ENCODE data around the gene FGB. TPM values are rescaled to one million over a fixed set of nuclear protein-coding genes. Genes with fewer than 3 reads are reported as not detected.

Gene FGB
- 3.7 TPM for total RNA-seq

- Histone ChIP-seq H3K4me3 (ENCODE audit: low read length in 3 of 3) (no peak within 1 kb of the TSS), H3K9ac (ENCODE audit: low read depth in 1 of 3, low read length in 3 of 3) (no peak within 1 kb of the TSS), H3K9me3 (ENCODE audit: control insufficient read depth in 3 of 3, low read length in 3 of 3) (no peaks in the 10 kb centered on the region), H3K4me1 (ENCODE audit: control insufficient read depth in 3 of 3, insufficient read depth in 3 of 3, low read length in 3 of 3) (no peaks in the 10 kb centered on the region), H3K27ac (ENCODE audit: low read depth, low read length) (no peak within 1 kb of the TSS), H3K27me3 (ENCODE audit: control insufficient read depth in 3 of 3, insufficient read depth in 3 of 3, low read length in 3 of 3) (no peaks in the 10 kb centered on the region), H3K36me3 (ENCODE audit: control insufficient read depth in 3 of 3, insufficient read depth in 3 of 3, low read length in 3 of 3) (no peaks in the 10 kb centered on the region)
These were observed at the start of gene FGB for GRCh38 chr4:154562697-154563254. Gene FGB, plus strand, starts transcription at chr4:154563011. Its CDS starts 8 bp downstream, at chr4:154563019.

GRCh38 chr4:154516318-154517029 lies 46.3 kb upstream of the FGB start:
- H3K36me3 ChIP-seq (ENCODE audit: control insufficient read depth in 3 of 3, insufficient read depth in 3 of 3, low read length in 3 of 3): no peaks in the 10 kb centered on the region
- no peak overlapping the region for H3K27ac ChIP-seq (ENCODE audit: low read depth, low read length)
- no peak overlapping the region for H3K4me3 ChIP-seq (ENCODE audit: low read length in 3 of 3)
- no peaks in the 10 kb centered on the region for H3K9me3 ChIP-seq (ENCODE audit: control insufficient read depth in 3 of 3, low read length in 3 of 3)
- H3K9ac ChIP-seq (ENCODE audit: low read depth in 1 of 3, low read length in 3 of 3): no peak overlapping the region
- no peaks in the 10 kb centered on the region for H3K27me3 ChIP-seq (ENCODE audit: control insufficient read depth in 3 of 3, insufficient read depth in 3 of 3, low read length in 3 of 3)
- no peaks in the 10 kb centered on the region for H3K4me1 ChIP-seq (ENCODE audit: control insufficient read depth in 3 of 3, insufficient read depth in 3 of 3, low read length in 3 of 3)

- Histone ChIP-seq H3K36me3 (ENCODE audit: control insufficient read depth in 3 of 3, insufficient read depth in 3 of 3, low read length in 3 of 3) (no peaks in the 10 kb centered on the region), H3K4me3 (ENCODE audit: low read length in 3 of 3) (no peak overlapping the region), H3K4me1 (ENCODE audit: control insufficient read depth in 3 of 3, insufficient read depth in 3 of 3, low read length in 3 of 3) (no peaks in the 10 kb centered on the region), H3K27ac (ENCODE audit: low read depth, low read length) (no peak overlapping the region), H3K27me3 (ENCODE audit: control insufficient read depth in 3 of 3, insufficient read depth in 3 of 3, low read length in 3 of 3) (no peaks in the 10 kb centered on the region), H3K9ac (ENCODE audit: low read depth in 1 of 3, low read length in 3 of 3) (no peak overlapping the region), H3K9me3 (ENCODE audit: control insufficient read depth in 3 of 3, low read length in 3 of 3) (no peaks in the 10 kb centered on the region)
These were observed 45.2 kb upstream of the FGB start for GRCh38 chr4:154517591-154517990.

DNA sequence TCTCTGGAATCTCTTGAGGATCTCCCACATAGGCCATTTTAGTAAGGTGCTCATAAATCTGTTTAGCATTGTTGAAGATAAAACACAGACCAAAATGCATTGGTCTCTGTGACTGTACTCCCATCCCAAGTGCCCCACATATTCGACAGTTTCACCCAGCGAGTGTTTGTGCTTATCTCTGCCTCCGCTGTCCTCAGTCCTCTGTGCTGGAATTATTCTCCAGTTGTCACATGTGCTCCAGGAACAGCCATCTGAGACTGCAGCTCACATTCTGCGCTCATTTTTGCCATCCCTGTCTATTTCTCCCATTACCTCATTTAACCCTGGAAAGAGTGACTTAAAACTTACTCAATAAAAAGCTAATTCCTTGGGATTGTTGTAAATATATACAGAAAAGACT lies 43.6 kb upstream of the FGB start:
- no peak overlapping the region for H3K4me3 ChIP-seq (ENCODE audit: low read length in 3 of 3)
- no peak overlapping the region for H3K9ac ChIP-seq (ENCODE audit: low read depth in 1 of 3, low read length in 3 of 3)
- peaks cover 0 to 2% (median 0%) of the 10 kb centered on the region in 3 donors for H3K27me3 ChIP-seq (ENCODE audit: control insufficient read depth in 3 of 3, insufficient read depth in 3 of 3, low read length in 3 of 3)
- no peaks in the 10 kb centered on the region for H3K4me1 ChIP-seq (ENCODE audit: control insufficient read depth in 3 of 3, insufficient read depth in 3 of 3, low read length in 3 of 3)
- H3K36me3 ChIP-seq (ENCODE audit: control insufficient read depth in 3 of 3, insufficient read depth in 3 of 3, low read length in 3 of 3): no peaks in the 10 kb centered on the region
- H3K9me3 ChIP-seq (ENCODE audit: control insufficient read depth in 3 of 3, low read length in 3 of 3): no peaks in the 10 kb centered on the region
- no peak overlapping the region for H3K27ac ChIP-seq (ENCODE audit: low read depth, low read length)

GRCh38 chr4:154521607-154522006 lies 41.2 kb upstream of the FGB start:
- peaks cover 0 to 6% (median 5%) of the 10 kb centered on the region in 3 donors for H3K27me3 ChIP-seq (ENCODE audit: control insufficient read depth in 3 of 3, insufficient read depth in 3 of 3, low read length in 3 of 3)
- no peak overlapping the region for H3K9ac ChIP-seq (ENCODE audit: low read depth in 1 of 3, low read length in 3 of 3)
- no peaks in the 10 kb centered on the region for H3K4me1 ChIP-seq (ENCODE audit: control insufficient read depth in 3 of 3, insufficient read depth in 3 of 3, low read length in 3 of 3)
- H3K4me3 ChIP-seq (ENCODE audit: low read length in 3 of 3): no peak overlapping the region
- H3K36me3 ChIP-seq (ENCODE audit: control insufficient read depth in 3 of 3, insufficient read depth in 3 of 3, low read length in 3 of 3): no peaks in the 10 kb centered on the region
- H3K9me3 ChIP-seq (ENCODE audit: control insufficient read depth in 3 of 3, low read length in 3 of 3): no peaks in the 10 kb centered on the region
- H3K27ac ChIP-seq (ENCODE audit: low read depth, low read length): no peak overlapping the region

DNA sequence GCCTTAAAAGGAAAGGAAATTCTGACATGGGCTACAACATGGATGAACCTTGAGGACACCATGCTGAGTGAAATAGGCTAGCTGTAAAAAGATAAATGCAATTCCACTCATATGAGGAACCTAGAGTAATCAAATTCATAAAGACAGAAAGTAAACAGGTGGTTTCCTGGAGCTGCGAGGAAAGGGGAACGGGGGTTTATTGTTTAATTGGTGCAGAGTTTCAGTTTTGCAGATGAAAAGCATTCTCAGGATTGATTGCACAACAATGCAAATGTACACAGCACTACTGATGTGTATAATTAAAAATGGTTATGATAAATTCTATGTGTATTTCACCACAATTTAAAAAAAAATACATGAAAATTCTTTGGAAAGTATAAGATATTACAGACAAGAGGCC lies 36.7 kb upstream of the FGB start:
- no peak overlapping the region for H3K9ac ChIP-seq (ENCODE audit: low read depth in 1 of 3, low read length in 3 of 3)
- no peak overlapping the region for H3K27ac ChIP-seq (ENCODE audit: low read depth, low read length)
- no peaks in the 10 kb centered on the region for H3K4me1 ChIP-seq (ENCODE audit: control insufficient read depth in 3 of 3, insufficient read depth in 3 of 3, low read length in 3 of 3)
- H3K9me3 ChIP-seq (ENCODE audit: control insufficient read depth in 3 of 3, low read length in 3 of 3): no peaks in the 10 kb centered on the region
- H3K27me3 ChIP-seq (ENCODE audit: control insufficient read depth in 3 of 3, insufficient read depth in 3 of 3, low read length in 3 of 3): peaks cover 0 to 9% (median 5%) of the 10 kb centered on the region in 3 donors
- no peaks in the 10 kb centered on the region for H3K36me3 ChIP-seq (ENCODE audit: control insufficient read depth in 3 of 3, insufficient read depth in 3 of 3, low read length in 3 of 3)
- no peak overlapping the region for H3K4me3 ChIP-seq (ENCODE audit: low read length in 3 of 3)

- Histone ChIP-seq H3K9me3 (ENCODE audit: control insufficient read depth in 3 of 3, low read length in 3 of 3) (no peaks in the 10 kb centered on the region), H3K36me3 (ENCODE audit: control insufficient read depth in 3 of 3, insufficient read depth in 3 of 3, low read length in 3 of 3) (no peaks in the 10 kb centered on the region), H3K4me3 (ENCODE audit: low read length in 3 of 3) (no peak overlapping the region), H3K27me3 (ENCODE audit: control insufficient read depth in 3 of 3, insufficient read depth in 3 of 3, low read length in 3 of 3) (peaks cover 0 to 9% (median 5%) of the 10 kb centered on the region in 3 donors), H3K9ac (ENCODE audit: low read depth in 1 of 3, low read length in 3 of 3) (no peak overlapping the region), H3K27ac (ENCODE audit: low read depth, low read length) (no peak overlapping the region), H3K4me1 (ENCODE audit: control insufficient read depth in 3 of 3, insufficient read depth in 3 of 3, low read length in 3 of 3) (no peaks in the 10 kb centered on the region)
These were observed 35.5 kb upstream of the FGB start for GRCh38 chr4:154527308-154527707.

DNA sequence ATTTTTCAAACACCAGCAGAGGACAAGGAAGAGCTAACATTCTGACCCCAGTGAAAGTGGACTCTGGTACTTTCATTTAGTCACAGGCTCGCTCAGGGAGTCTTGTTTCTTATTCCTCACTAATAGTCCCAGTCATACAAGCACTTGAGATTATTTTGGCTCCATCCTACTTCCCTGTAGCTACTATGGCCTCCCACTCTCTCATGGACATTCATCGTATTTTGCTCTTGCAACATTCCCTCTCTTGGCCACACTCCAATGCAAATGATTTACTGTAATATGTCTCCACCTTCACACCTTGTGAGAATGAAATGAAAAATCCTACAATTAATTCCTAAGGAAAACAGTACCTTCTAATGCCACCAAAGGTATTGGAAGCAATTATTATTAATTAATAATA lies 33.9 kb upstream of the FGB start:
- H3K4me3 ChIP-seq (ENCODE audit: low read length in 3 of 3): no peak overlapping the region
- no peak overlapping the region for H3K9ac ChIP-seq (ENCODE audit: low read depth in 1 of 3, low read length in 3 of 3)
- H3K27me3 ChIP-seq (ENCODE audit: control insufficient read depth in 3 of 3, insufficient read depth in 3 of 3, low read length in 3 of 3): peaks cover 0 to 9% (median 5%) of the 10 kb centered on the region in 3 donors
- H3K4me1 ChIP-seq (ENCODE audit: control insufficient read depth in 3 of 3, insufficient read depth in 3 of 3, low read length in 3 of 3): no peaks in the 10 kb centered on the region
- H3K9me3 ChIP-seq (ENCODE audit: control insufficient read depth in 3 of 3, low read length in 3 of 3): no peaks in the 10 kb centered on the region
- H3K36me3 ChIP-seq (ENCODE audit: control insufficient read depth in 3 of 3, insufficient read depth in 3 of 3, low read length in 3 of 3): no peaks in the 10 kb centered on the region
- H3K27ac ChIP-seq (ENCODE audit: low read depth, low read length): no peak overlapping the region

- Histone ChIP-seq H3K36me3 (ENCODE audit: control insufficient read depth in 3 of 3, insufficient read depth in 3 of 3, low read length in 3 of 3) (no peaks in the 10 kb centered on the region), H3K9ac (ENCODE audit: low read depth in 1 of 3, low read length in 3 of 3) (no peak overlapping the region), H3K27me3 (ENCODE audit: control insufficient read depth in 3 of 3, insufficient read depth in 3 of 3, low read length in 3 of 3) (peaks cover 0 to 4% (median 0%) of the 10 kb centered on the region in 3 donors), H3K4me1 (ENCODE audit: control insufficient read depth in 3 of 3, insufficient read depth in 3 of 3, low read length in 3 of 3) (no peaks in the 10 kb centered on the region), H3K4me3 (ENCODE audit: low read length in 3 of 3) (no peak overlapping the region), H3K9me3 (ENCODE audit: control insufficient read depth in 3 of 3, low read length in 3 of 3) (no peaks in the 10 kb centered on the region), H3K27ac (ENCODE audit: low read depth, low read length) (no peak overlapping the region)
These were observed 32.9 kb upstream of the FGB start for GRCh38 chr4:154529728-154530519.

DNA sequence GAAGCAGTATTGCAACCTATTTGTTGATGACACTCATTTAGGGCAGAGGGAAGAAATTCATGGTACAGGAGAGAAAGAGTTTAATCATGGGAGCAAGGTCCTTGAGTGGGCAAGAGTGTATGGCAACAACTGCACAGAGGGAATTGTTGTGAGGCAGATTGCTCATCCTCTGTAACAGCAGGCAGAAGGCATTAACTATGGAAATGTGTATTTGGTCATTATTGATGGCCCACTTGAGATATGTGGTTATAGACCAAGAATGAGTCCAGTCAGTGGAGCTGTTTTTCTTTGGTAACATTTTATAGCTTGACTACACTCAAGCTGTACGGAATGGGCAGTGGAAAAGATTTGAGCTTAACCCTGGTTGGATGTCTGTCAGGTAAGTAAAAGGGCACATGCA lies 28.5 kb upstream of the FGB start:
- Histone ChIP-seq H3K36me3 (ENCODE audit: control insufficient read depth in 3 of 3, insufficient read depth in 3 of 3, low read length in 3 of 3) (peaks cover 14 to 27% (median 25%) of the 10 kb centered on the region in 3 donors), H3K9me3 (ENCODE audit: control insufficient read depth in 3 of 3, low read length in 3 of 3) (no peaks in the 10 kb centered on the region), H3K9ac (ENCODE audit: low read depth in 1 of 3, low read length in 3 of 3) (no peak overlapping the region), H3K27ac (ENCODE audit: low read depth, low read length) (no peak overlapping the region), H3K4me3 (ENCODE audit: low read length in 3 of 3) (no peak overlapping the region), H3K27me3 (ENCODE audit: control insufficient read depth in 3 of 3, insufficient read depth in 3 of 3, low read length in 3 of 3) (no peaks in the 10 kb centered on the region), H3K4me1 (ENCODE audit: control insufficient read depth in 3 of 3, insufficient read depth in 3 of 3, low read length in 3 of 3) (no peaks in the 10 kb centered on the region)

All from skeletal muscle tissue (tissue), 4 donors.